Fibroblast of skin of abdomen (primary cell): ENCODE measurements around the gene CDH23.

Experiments
- DNase-seq: peaks from one replicate; pipeline ENCODE4 v3.0.0-alpha.2; 2013

The CDH23 gene

DNA sequence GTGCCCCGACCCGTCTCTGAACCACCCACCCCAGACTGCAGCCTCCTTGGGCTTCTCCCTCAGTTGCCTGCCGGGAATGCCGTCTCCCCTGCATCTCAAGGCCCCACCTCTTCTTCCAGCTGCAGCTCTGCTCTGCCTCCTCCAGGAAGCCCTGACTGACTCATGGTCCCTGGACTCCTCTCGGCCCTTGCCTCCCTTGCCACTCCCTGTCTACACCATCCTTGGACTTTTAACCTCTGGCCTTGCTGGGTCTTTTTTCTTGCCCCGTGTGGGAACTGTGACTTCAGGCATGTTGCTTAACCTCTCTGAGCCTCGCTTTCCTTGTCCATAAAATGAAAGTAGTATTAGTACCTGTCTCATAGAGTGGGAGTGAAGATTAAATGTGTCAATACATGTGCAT, 266.6 kb downstream of the CDH23 start:
- DNase-seq: no peak

DNA sequence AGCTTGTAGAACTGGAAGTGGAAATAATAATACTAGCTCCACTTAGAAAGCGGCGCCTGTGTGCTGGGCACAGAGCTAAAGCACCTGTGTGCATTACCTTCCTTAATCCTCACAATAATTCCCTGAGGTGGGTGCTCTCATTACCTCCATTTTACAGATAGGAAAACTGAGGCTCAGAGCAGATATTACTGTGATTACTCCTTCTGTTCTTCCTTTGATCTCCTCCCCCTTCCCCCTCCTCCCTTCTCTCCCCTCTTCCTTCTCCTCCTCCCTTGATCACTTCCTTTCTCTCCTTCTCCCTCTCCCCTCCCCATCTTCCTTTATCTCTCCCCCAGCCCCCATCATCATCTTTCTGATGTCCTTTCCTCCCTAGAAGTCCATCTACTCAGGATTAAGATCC, 267.9 kb downstream of the CDH23 start:
- DNase-seq: no peak

DNA sequence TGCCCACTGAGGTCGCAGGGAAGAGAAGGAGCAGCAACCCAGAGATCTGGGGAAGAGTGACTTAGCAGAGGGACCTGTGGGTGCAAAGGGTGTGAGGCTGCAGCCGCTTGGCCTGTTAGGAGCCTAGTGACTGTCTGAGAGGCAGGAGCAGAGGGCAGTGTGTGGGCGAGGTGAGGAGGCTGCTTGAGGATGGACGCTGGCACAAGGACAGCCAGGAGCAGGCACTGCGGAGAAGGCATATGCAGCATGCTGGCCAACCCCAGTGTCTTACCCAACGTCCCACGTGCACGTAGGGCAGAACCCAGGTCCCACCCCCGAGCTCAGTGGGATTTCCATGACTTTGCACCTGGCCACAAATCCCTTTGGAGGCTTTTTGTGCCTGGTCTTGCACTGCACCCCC, 268.7 kb downstream of the CDH23 start:
- no peak for DNase-seq

DNA sequence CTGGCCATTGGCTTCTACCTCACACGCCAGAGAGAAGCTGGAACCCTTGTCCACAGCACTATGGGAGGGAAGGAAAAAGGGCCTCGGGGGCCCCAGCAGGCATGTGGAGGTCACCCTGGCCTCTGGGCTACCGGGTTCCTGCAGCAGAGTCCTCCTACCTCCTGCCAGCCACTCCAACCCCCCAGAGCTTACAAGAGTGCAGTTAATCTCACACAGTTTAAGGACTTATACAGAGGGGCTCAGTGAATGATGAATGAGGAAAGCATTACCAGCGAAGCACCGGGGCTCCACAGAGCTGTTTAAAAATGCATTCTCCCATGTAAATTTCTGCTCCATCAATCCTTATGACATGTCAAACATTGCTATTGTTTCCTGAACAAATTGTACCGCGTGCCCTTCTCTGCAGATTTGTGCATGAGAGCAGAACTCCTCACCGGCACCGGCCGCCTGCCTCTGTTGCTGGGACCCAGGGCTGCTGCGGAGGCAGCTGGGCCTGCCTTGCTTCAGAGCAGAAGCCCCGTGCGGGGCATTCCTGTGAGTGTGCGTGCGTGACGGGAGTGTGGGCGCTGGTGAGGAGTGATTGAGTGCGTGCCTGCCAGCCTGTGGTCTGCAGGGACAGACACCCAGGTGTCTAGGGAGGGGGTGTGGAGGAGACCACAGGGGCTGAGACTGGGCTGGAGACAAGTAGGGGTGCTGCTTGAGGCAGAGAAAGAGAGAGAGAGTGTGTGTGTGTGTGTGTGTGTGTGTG, 270.1 kb downstream of the CDH23 start:
- no peak for DNase-seq

DNA sequence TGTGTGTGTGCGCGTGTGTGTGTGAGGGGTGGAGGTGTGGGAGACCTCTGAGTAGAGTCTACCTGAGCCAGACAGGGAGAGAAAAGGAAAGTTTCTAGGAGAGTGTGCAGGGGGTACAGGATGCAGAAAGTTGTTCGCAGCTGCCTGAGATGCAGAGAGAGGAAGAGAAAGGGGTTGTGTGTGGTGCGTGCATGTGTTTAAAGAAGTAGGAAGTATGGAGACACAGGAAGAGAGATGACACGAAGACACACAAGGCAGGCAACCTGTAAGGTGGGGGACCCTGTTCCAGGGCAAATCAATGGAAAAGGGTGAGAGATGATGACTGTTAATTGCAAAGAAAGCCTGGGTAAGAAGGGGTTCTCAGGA, 270.6 kb downstream of the CDH23 start:
- DNase-seq: no peak

DNA sequence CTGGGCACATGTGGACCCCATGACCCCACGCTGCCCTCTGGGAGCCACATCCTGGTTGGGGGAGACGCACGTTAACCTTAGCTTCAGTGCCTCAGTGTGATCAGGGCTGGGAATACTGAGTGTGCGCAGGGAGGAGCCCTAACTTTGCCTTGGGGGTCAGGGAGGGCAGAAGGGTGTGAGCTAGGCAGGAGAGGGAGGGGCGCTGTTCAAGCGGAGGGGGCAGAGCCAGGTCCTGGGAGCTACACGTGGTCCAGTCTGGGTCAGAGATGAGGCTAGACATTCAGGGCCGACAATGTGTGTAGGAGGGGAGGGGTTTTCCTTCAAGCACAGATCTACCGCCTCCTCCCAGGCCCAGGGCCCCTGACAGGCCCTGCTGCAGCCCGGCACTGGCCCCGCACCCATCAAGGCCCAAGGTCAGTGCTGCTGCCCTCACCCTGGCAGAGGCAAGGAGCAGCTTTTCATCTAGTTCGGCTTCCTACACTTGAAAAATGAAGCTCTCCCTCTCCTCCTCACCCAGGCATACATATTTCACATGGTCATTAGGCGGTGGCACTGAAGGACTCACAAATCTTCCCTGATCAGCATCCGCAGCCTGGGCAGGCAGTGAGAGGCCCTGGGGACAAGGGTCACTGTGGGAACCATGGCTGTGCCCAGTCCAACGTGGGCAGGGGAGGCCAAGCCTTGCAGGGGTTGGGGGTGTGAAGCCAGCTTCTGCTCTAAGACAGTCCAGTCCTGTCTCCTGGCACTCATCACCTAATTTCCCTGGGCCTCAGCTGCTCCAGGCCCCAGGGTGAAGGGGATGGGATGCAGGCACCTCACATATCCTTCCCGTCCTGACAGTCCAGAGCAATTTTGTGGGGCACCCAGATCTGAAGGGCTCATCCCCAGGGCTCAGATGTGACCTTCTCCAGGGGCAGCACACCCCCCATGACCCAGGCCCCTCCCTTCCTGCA, 275.6 kb downstream of the CDH23 start:
- DNase-seq: no peak

DNA sequence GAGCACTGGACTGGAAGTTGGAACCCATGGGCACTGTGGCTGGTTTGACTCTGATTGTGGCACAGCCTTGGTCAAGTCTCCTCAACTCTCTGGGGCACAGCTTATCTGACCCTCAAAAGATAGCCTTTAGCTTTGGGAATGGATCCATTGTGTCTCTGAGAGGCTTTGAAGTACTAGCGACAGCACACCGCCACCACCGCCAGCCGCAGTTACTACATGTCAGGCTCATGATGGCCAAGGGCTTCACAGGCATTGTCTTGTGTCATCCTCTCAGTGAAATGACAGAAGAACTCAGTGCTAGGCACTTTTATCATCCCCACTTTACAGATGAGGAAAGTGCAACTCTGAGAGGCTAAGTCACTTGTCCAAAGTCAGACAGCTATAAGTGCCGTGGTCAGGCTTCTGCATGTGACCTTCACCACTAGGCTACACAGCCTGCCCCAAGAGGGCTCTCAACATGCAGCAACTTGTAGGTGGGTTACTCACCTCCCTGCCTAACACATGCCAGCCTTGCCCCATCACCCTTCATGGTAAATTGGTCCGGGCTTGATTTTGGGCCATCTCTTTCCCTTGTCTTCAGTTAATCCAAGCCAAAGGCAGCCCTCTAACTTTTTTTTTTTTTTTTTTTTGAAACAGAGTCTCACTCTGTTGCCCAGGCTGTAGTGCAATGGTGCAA, 278.7 kb downstream of the CDH23 start:
- DNase-seq: no peak

DNA sequence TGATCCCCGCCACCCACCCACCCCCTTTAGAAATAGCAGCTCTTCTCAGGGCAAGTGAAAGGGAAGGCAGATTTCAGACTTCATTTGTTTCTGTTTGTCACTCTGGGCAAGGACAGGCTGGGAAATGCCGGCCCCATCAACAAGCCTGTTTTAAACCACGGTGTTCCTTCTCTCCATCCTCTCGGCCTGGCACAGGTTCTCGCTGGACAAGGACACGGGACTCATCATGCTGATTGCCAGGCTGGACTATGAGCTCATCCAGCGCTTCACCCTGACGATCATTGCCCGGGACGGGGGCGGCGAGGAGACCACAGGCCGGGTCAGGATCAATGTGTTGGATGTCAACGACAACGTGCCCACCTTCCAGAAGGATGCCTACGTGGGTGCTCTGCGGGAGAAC, 280.5 kb downstream of the CDH23 start:
- DNase-seq: no peak

DNA sequence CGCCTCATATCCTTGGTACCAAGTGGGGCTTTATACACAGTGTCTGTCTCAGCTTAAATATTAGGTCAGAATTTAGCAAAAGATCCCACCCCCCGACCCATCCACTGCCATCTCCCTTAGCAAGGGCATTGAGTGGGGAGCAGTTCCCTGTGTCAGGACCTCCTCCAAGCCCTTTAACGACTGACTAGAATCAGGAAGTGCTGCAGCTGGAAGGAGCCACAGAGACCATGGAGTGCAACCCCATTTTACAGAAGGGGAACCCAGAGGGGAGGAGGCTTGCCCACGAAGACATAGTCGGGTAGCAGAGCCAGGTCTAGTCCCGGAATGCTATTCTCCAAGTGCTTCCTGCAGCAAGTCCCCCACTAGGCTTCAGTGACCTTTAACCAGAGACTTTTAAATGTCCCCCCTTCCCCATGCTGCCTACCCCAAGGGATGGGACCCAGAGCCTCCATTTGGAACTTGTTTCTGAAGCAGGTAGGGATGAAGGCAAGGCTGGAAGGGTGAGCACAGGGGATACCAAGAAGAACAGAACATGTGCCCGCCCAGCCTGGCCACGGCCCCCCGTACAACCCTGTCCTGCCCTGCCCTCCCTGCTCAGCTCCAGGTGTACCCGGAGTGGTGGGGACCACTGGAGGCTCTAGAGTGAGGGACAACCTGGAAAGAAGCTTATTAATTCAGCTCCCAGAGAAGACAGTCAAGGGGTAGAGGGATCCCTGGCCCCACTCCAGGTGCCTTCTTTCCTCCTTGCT, 281.5 kb downstream of the CDH23 start:
- no peak for DNase-seq

DNA sequence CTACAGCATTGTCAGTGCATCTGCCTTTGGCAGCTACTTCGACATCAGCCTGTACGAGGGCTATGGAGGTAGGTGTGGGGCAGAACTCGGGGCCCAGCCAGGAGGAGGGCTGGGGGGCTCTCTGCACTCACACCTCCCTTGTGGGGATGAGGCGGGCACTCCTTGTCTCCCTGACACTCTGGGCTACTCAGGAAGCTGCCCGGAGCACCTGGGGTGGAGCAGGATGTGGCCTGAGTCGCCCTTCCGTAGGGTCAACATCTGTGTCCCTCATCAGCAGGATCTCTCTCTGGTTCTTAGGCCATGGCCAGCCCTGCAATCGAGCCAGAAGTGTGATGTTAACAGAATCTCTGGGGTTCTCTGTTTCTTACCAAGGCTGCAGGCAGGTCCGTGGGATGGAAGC, 282.7 kb downstream of the CDH23 start:
- no peak for DNase-seq

DNA sequence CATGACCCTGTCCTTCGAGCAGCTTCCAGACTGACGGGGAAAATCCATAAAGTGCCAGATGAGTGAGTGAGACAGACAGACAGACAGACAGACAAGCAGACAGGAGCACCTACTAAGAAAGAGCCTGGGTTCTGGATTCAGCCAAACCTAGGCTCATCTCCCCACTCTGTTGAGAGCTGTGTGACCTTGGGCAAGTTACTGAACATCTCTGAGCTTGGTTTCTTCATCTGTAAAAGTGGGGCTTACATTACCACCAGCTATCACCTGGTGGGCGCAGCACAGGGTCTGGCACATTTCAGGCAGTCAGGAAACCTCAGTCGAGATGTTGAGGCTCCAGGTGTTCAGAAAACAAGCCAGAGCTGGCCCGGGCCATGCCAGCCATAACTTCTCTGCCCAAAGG, 285.3 kb downstream of the CDH23 start:
- DNase-seq: no peak

DNA sequence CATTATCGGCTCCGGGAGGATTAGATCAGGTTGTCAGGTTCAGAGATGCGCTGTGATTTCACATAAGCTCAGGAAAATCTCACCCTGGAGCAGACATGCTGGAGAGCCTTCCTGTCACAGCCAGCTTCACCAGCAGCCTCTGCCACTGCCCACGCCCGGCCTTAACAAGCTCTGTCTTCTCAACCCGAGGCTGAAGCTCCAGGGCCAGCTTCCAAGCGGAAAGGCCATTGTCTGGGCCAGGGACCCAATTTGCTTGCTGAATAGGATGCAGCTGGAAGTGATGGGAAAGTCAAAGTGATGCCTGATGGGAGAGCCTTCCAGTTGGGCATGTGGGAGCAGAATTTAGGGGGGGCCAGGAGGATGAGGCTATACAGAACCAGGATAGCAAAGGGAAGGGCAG, 286.6 kb downstream of the CDH23 start:
- DNase-seq: no peak

DNA sequence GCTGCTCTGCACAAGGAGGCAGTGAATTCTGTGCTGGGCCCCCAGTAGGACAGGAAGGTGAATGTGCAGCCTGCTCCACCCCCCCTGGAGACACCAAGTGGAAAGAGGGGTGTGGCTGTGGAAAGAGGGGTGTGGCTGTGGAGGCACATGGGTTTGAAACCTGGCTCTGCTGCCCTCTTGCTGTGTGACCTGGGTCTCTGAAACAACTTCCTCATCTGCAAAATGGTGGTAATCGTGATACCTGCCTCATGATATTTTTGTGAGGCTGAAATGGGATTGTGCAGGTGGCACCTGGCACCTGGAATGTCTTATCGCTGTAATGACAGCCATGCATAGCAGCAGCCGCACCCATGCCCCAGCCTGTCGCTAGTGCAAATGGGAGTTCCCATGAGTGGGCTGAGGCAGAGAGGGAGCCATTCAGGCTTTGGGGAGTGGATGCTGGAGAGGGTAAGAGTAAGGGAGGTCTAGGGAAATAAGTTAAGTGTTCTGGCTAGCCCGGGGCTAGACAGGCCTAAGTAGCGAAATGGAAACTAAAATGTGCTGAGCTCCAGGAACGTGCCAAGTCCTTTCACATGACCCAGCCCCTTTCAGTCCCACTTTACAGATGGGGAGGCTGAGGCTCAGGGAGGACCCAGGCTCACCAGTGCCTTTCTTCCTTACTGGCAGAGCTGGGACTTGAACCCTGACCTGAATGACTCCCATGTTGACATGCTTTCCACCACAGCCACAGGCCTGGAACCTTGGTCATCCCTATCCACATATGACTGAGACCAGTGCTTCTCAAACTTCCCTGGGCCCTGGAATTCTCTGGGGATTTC, 287.8 kb downstream of the CDH23 start:
- no peak for DNase-seq

DNA sequence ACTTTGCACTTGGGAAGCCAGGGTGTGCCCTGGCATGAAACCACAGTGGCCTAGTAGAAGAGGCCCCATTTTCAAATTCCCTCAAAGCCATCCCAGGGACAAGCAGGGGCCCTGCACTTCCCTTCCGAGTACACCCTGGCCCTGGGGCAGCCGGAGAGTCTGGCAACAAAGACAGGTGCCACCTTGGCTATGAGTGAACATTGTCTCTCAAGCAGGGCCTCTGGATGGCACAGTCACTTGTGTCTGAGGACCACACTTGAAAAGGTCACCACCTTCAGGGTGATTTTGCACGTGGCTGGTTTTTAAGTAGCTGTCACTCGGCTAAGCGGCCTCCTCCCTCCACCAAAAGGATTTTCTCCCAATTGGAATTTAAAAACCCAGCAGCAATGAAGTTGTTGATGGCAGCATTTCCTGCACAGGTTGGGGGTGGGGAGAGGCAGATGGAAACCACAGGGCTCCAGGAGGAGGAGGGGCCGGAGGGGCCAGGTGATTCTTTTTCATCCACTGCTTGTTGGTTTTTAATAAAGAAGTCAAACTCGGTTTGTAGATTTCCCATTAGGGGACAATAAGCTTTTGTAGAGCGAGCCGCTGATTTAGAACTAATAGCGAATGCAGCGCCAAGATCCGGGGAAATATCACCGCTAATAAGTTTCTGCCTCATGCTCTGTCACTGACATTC, 289.0 kb downstream of the CDH23 start:
- DNase-seq: no peak

DNA sequence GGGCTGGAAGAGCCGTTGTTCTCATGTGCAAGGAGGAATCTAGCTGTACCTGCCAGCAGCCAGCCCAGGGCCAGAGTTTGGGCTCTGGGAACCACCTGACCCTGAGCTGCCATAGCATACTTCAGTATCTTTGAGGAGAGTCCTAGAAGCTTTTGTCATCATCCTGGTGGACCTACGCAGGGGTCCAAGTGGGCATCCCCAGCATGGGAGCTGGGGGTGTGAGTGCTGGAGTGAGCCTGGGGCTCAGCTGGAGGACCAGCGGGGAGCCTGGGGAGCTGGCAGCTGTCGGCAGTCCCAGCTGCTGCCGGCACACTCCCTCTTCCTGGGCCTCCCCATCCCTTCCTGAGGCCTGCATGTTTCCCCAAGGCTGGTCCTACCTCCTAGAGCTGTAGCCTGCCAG, 290.4 kb downstream of the CDH23 start:
- no peak for DNase-seq

DNA sequence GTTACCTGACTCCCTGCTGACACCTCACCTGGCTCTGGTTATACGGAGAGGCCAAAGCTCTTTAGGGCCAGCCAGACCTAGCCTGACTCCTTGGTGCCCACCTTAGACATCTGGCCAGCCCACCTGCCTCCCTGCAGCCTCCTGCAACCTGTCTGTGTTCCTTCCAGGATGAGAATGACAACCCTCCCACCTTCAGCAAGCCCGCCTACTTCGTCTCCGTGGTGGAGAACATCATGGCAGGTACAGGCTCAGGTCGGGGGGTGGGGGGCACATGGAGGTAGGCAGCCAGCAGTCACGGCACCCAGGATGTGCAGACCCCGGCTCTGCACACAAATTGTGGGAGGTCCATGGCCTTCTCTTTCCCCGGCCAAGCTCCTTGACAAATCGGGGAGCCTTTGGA, 290.8 kb downstream of the CDH23 start:
- no peak for DNase-seq

DNA sequence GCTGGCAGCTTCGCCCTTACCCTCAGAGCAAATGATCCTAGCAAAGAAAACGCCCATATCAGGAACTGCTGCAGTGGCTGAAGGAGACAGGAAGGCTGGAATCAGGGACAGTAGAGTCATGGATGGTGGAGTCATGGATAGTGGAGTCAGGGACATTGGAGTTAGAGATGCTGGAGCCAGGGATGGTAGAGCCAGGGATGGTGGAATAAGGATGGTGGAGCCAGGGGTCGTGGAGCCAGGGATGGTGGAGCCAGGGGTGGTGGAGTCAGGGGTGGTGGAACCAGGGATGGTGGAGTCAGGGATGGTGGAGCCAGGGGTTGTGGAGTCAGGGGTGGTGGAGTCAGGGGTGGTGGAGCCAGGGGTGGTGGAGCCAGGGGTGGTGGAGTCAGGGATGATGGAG, 291.5 kb downstream of the CDH23 start:
- no peak for DNase-seq

DNA sequence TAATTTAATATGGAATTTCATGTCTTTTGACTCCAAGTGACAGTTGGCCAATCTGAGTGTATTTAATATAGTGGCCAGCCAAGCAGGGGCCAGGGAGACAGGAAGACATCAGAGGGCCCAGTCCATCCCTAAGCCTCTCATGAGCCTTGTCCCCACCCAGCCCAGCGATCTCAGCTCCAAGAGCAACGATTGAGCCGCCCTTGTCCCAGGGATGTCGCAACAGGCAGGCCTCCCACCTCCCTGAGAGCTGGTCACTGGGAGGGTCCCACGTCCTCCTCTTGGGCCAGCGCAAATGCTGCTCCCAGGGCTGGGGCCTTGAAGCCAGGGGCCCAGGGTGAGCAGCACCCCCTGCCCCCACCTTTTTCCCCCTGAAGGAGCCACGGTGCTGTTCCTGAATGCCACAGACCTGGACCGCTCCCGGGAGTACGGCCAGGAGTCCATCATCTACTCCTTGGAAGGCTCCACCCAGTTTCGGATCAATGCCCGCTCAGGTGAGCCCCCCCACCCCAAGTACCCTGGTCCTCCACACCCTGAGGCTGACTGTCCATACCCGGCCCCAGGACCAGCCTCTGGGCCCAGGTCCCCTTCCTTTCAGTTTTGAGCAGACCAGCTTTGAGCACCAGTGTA, 293.5 kb downstream of the CDH23 start:
- no peak for DNase-seq

DNA sequence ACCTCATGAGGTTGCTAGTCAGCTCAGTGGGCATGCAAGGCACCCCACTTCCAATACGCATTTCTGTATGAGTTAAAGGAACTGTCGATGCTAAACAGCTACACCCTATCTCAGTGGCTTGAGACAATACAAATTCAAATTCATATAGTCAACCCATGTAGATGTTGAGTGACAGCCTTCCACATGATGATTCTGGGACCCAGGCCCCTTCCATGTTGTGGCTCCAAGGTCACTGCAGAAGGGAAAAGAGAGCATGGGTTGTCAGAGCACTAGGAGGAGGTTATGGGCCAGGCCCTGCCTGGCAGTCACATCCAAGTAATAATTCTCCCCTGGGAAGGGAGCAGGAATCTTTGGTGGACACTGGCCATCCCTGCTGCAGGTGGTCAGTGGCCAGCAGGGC, 294.7 kb downstream of the CDH23 start:
- no peak for DNase-seq

DNA sequence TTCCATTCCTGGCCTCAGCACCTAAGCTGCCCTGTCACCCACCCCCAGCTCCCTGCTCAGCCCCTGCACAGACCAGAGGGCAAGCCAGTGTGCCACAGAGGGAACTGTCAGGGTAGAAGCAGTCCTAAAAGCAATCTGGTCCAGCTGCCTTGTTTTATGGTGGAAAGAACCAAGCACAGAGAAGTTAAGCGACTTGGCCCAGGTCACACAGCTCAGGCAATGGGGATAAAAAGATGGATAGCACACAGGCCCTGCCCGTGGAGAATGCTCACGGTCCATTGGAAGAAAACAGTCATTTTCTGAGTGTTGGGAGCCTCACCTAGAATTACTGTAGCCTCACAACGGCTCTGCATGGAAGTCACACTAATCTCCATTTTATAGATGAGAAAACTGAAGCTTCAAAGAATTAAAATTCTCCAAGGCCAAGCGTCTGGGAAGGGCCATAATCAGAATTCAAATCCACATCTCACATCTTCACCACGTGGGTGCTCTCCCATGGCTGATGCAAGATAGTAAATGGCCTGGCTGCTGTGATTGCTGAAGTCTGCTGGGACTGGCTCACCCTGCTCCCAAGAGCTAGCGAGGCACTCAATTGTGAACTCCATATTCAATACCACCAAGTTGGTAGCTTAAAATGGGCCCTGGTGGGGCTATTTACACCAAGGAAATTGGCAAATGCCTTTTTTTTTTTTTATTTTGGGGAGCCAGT, 296.0 kb downstream of the CDH23 start:
- DNase-seq: no peak
